ENCODE data around the gene LIMD2.

LIMD2 gene

DNA sequence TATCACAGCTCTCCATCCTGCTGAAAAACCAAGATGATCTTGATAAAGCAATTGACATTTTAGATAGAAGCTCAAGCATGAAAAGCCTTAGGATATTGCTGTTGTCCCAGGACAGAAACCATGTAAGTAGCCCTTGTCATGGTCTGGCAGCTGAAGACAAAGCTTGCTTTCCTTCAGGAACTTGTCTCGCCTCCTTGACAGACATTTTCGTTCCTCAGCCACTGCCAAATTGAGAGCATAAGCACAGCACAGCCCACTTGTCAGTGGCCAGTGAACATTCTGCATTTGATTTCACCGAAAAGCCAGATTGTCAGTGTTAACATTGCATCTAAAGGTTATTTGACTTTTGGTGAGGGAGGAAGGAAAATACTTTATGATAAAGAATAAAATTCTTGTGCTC lies 42.1 kb downstream of the LIMD2 start:
- no peak for DNase-seq (ENCODE audit: low read depth)
- no peak overlapping the region for H3K4me3 ChIP-seq (ENCODE audit: control insufficient read depth, low read depth, low read length)
- TF ChIP-seq, protein P1, sequence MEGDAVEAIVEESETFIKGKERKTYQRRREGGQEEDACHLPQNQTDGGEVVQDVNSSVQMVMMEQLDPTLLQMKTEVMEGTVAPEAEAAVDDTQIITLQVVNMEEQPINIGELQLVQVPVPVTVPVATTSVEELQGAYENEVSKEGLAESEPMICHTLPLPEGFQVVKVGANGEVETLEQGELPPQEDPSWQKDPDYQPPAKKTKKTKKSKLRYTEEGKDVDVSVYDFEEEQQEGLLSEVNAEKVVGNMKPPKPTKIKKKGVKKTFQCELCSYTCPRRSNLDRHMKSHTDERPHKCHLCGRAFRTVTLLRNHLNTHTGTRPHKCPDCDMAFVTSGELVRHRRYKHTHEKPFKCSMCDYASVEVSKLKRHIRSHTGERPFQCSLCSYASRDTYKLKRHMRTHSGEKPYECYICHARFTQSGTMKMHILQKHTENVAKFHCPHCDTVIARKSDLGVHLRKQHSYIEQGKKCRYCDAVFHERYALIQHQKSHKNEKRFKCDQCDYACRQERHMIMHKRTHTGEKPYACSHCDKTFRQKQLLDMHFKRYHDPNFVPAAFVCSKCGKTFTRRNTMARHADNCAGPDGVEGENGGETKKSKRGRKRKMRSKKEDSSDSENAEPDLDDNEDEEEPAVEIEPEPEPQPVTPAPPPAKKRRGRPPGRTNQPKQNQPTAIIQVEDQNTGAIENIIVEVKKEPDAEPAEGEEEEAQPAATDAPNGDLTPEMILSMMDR (conservative IDR thresholded peaks at IDR 0.05; ENCODE audit: control insufficient read depth, insufficient read depth, low read depth, low read length): no peak

DNA sequence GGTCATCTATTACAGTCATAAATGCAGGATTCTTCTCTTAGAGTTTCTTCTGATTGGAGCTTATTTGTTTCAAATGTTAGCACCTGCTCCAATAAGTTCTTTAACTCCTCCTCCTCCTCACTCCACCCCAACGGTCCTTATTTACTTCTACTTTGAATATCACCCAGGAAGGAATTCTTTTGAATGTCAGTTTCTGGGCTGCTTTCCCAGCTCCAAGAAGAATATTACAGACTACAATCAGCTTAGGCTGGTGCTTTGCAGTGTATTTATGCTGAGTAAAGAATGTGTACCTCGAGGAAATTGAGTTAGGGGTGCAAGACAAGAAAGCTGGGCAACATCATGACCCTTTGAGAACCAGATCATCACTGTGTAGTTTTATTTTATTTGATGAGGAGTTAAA lies 46.9 kb downstream of the LIMD2 start:
- no peak overlapping the region for H3K4me3 ChIP-seq (ENCODE audit: control insufficient read depth, low read depth, low read length)

DNA sequence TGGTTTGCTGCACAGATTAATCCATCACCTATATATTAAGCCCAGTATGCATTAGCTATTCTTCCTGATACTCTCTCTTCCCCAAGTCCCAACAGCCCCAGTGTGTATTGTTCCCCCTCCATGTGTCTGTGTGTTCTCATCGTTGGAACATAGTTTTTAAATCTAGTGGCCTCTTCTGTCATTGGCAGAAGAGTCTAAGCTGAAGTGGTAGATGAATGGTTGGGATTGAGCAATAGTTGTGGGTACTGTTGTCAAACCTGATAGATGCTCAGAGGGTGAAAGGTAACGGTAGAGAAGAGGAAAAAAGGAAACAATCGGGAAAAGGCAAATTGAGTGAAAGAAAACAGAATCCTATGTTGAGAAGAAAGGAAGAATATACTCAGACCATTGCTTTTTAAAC lies 47.8 kb downstream of the LIMD2 start:
- peak; percentile 26 for DNase-seq (ENCODE audit: low read depth)
- no peak overlapping the region for H3K4me3 ChIP-seq (ENCODE audit: control insufficient read depth, low read depth, low read length)
- TF ChIP-seq, protein P1 (conservative IDR thresholded peaks at IDR 0.05; ENCODE audit: control insufficient read depth, insufficient read depth, low read depth, low read length): no peak

More for the DNA sequence above, 46.9 kb downstream of the LIMD2 start:
- TF ChIP-seq, protein P1 (conservative IDR thresholded peaks at IDR 0.05; ENCODE audit: control insufficient read depth, insufficient read depth, low read depth, low read length): no peak
- DNase-seq (ENCODE audit: low read depth): no peak

DNA sequence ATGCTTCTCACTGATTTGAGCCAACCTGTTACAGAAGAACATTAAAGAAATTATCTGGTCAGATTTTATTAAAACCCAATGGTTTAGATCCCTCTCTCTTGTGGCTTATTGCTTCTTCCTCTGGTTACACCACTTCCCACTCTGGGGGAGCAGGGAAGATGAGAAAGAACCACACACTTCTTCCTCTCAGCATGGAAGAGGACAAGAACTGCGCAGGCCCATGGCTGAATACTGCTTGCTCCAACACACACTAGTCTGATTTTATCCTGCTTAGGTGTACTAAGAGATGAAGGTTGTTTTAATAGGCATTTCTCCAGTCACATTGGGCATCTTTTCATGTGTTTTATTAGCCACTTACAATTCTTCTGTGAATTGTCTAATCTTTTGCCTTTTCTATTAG lies 50.1 kb downstream of the LIMD2 start:
- DNase-seq (ENCODE audit: low read depth): no peak
- TF ChIP-seq, protein P1 (conservative IDR thresholded peaks at IDR 0.05; ENCODE audit: control insufficient read depth, insufficient read depth, low read depth, low read length): no peak
- no peak overlapping the region for H3K4me3 ChIP-seq (ENCODE audit: control insufficient read depth, low read depth, low read length)

DNA sequence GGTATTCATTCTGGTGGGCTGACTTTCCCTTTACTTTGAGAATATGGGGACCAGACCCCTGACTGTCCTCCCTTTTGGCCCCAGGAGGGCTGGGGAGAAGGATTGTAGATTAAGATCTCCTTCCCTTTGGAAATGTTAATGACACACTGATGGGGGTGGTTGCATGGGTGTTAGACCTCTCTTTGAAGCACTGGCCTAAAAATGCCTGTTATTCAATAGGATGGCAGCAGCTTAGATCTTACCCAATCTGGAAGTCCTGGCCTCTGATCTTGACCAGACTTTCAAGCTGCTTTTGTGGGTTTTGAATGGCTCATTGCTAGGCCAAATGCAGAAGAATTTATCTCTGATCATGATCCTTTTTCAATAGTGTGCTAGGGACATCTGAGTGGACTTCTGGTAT lies 52.0 kb downstream of the LIMD2 start:
- H3K4me3 ChIP-seq (ENCODE audit: control insufficient read depth, low read depth, low read length): no peak overlapping the region
- TF ChIP-seq, protein P1 (conservative IDR thresholded peaks at IDR 0.05; ENCODE audit: control insufficient read depth, insufficient read depth, low read depth, low read length): no peak
- DNase-seq (ENCODE audit: low read depth): no peak

DNA sequence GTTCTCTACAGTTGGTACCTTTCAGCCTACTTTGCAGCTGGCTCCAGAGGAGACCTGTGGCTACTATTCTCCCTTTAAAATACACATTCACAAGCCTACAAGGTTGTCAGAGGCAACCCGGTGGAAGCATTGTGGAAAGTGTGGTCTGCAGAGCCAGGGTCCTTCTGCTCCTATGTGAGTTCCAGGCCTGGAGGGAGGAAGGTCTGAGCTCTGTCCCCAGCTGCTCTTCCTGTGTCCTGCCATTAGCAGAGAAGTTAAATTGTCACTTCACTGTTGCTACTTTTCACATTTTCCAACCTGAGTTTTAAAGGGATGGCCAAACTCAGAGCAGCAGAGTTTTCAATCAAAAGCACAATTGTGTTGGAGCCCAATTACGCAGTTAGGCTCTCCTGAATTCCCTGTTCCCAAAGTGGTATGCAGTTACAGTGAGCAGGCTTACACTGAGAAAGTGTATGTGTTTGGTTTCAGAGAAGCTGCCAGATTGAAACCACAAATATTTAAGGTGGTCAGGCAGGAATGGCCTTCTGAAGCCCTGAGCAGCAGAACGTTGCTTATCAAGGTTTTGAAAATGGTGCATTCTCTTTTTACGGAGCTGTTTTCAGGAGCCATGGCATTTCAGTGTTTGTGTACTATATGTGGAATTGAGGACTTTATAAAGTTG lies 52.7 kb downstream of the LIMD2 start:
- DNase-seq (ENCODE audit: low read depth): no peak
- no peak overlapping the region for H3K4me3 ChIP-seq (ENCODE audit: control insufficient read depth, low read depth, low read length)
- TF ChIP-seq, protein P1 (conservative IDR thresholded peaks at IDR 0.05; ENCODE audit: control insufficient read depth, insufficient read depth, low read depth, low read length): no peak

DNA sequence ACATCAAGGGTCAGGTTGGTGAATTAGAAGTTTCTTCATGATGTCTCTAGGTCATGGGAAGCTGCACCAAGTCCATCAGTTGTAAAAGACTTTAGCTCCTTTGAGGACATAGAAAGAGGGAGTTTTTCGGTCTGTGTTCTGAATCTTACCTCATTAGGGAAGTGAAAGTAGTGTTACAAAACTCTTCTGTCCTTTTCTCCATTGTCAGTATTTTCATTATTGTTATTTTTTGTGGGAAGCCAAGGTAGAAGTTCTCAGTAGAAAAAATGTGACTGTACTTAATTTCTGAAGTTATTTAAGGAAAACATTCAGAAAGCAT lies 53.5 kb downstream of the LIMD2 start:
- no peak for DNase-seq (ENCODE audit: low read depth)
- TF ChIP-seq, protein P1 (conservative IDR thresholded peaks at IDR 0.05; ENCODE audit: control insufficient read depth, insufficient read depth, low read depth, low read length): no peak
- H3K4me3 ChIP-seq (ENCODE audit: control insufficient read depth, low read depth, low read length): no peak overlapping the region
